ENCODE data around the gene ADAMTS2. TPM values are rescaled to one million over a fixed set of nuclear protein-coding genes. Genes with fewer than 3 reads are reported as not detected.

The ADAMTS2 gene
- total RNA-seq, 4 donors from 2014 or later = 6.0 to 20.9 (median 13.5) TPM

DNA sequence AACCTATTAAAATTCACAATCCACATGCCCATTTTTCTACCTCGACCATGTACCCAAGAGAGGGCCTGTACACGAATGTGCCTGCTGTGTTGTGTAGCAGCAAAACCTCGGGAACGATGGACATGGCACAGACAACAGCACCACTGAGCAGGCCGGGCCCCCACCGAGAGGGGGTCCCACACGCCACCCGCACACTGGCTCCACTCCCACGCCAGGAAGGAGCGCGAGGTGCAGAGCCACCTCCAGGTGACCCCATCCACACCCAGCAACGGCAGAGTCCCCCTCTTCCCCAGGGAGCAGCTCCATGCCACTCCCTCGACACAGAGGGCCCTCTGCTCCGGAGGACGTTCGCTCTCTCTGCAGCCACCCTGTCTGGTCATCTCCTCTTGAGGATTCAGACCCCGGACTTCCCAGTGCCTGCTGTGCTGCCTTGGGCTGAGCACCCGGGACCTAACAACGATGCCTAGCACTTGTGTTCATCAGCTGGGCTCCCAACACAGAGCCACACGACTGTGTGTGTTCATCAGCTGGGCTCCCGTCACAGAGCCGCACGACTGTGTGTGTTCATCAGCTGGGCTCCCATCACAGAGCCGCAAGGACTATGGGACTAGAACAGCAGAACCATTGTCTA, 25.3 kb upstream of the ADAMTS2 start:
- no peak overlapping the region for H3K27ac ChIP-seq
- no peaks in the 10 kb centered on the region for H3K9me3 ChIP-seq
- H3K4me1 ChIP-seq = no peaks in the 10 kb centered on the region
- in situ Hi-C loops (cut with MboI; ENCODE audit: low pct_ligation_motif_present in 1 of 4, low pct_unique_long_range_greater_than_20kb in 1 of 4, low sequenced_read_pairs in 3 of 4) = no loop called here
- no peak for DNase-seq
- H3K27me3 ChIP-seq = no peaks in the 10 kb centered on the region
- intact Hi-C loops (cut with DNase I; ENCODE audit: low total_unique reads) = no loop called here
- WGBS, 2 donors (ENCODE audit: low coverage in 1 of 2) = 74% methylated on average over 24 of the region's 24 CpGs; no CpG with 5 or more reads in 1 of the 2 donors
- no peak overlapping the region for H3K4me3 ChIP-seq
- TF ChIP-seq POLR2A (IDR thresholded peaks at IDR 0.05) (no peak), EP300 (IDR thresholded peaks at IDR 0.05; ENCODE audit: low read depth) (no peak), POLR2AphosphoS5 (IDR thresholded peaks at IDR 0.05) (no peak)
- TF ChIP-seq, protein P1, sequence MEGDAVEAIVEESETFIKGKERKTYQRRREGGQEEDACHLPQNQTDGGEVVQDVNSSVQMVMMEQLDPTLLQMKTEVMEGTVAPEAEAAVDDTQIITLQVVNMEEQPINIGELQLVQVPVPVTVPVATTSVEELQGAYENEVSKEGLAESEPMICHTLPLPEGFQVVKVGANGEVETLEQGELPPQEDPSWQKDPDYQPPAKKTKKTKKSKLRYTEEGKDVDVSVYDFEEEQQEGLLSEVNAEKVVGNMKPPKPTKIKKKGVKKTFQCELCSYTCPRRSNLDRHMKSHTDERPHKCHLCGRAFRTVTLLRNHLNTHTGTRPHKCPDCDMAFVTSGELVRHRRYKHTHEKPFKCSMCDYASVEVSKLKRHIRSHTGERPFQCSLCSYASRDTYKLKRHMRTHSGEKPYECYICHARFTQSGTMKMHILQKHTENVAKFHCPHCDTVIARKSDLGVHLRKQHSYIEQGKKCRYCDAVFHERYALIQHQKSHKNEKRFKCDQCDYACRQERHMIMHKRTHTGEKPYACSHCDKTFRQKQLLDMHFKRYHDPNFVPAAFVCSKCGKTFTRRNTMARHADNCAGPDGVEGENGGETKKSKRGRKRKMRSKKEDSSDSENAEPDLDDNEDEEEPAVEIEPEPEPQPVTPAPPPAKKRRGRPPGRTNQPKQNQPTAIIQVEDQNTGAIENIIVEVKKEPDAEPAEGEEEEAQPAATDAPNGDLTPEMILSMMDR (IDR thresholded peaks at IDR 0.05) = no peak
- H3K36me3 ChIP-seq = no peaks in the 10 kb centered on the region

GRCh38 chr5:179369530-179369884, 24.2 kb upstream of the ADAMTS2 start:
- no peaks in the 10 kb centered on the region for H3K4me1 ChIP-seq
- WGBS, 2 donors (ENCODE audit: low coverage in 1 of 2) = 50% methylated on average over 6 of the region's 6 CpGs; no CpG with 5 or more reads in 1 of the 2 donors
- no peak overlapping the region for H3K27ac ChIP-seq
- no peak overlapping the region for H3K4me3 ChIP-seq
- intact Hi-C loops (cut with DNase I; ENCODE audit: low total_unique reads) (no loop called here), in situ Hi-C loops (cut with MboI; ENCODE audit: low pct_ligation_motif_present in 1 of 4, low pct_unique_long_range_greater_than_20kb in 1 of 4, low sequenced_read_pairs in 3 of 4) (no loop called here)
- no peaks in the 10 kb centered on the region for H3K9me3 ChIP-seq
- H3K36me3 ChIP-seq = no peaks in the 10 kb centered on the region
- no peak for TF ChIP-seq EP300 (IDR thresholded peaks at IDR 0.05; ENCODE audit: low read depth)
- TF ChIP-seq, protein P1 (IDR thresholded peaks at IDR 0.05) = no peak
- no peak for TF ChIP-seq POLR2A (IDR thresholded peaks at IDR 0.05)
- H3K27me3 ChIP-seq = no peaks in the 10 kb centered on the region
- no peak for DNase-seq

GRCh38 chr5:179368806-179369529, 23.7 kb upstream of the ADAMTS2 start:
- TF ChIP-seq EP300 (IDR thresholded peaks at IDR 0.05; ENCODE audit: low read depth) (no peak), POLR2A (IDR thresholded peaks at IDR 0.05) (no peak), POLR2AphosphoS5 (IDR thresholded peaks at IDR 0.05) (no peak)
- TF ChIP-seq, protein P1 (IDR thresholded peaks at IDR 0.05) = no peak
- no peak for DNase-seq
- in situ Hi-C loops (cut with MboI; ENCODE audit: low pct_ligation_motif_present in 1 of 4, low pct_unique_long_range_greater_than_20kb in 1 of 4, low sequenced_read_pairs in 3 of 4) = no loop called here
- WGBS, 2 donors (ENCODE audit: low coverage in 1 of 2) = 73 to 84% methylated on average over 5 to 17 of the region's 17 CpGs
- Histone ChIP-seq H3K36me3 (no peaks in the 10 kb centered on the region), H3K4me1 (no peaks in the 10 kb centered on the region), H3K27me3 (no peaks in the 10 kb centered on the region), H3K4me3 (no peak overlapping the region), H3K9me3 (no peaks in the 10 kb centered on the region), H3K27ac (no peak overlapping the region)
- intact Hi-C loops (cut with DNase I; ENCODE audit: low total_unique reads) = no loop called here

DNA sequence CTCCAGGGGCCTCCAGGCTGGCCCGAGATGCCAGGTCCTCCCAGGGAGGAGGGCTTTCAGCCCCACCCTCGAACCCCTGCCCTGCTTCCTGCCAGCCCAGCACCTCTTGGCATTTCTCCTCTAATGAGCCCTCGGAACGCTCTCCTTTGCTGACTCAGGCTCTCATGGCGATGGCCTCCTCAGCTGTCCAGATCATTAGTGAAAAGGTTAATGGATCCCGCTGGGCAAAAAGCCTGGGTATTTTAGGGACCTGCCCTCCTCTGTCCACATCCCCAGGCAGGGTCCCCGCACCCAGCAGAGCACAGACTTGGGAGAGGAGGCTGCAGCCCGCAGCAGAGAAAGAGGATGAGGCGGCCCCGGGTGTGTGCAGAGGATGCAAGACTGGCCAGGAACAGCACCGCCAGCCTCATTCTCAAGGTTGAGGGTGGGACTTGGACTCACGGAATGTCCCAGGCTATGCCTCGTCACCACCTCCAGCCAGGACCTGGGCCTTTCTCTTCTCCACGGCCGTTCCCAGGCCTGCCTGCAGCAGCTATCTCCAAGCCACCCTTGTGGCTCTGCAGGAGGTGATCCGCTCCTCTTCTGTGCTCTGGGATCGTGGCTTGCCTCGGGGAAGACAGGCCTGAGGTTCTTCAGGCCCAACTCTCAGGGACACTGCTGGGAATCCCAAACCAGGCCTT, 23.0 kb upstream of the ADAMTS2 start:
- Histone ChIP-seq H3K27me3 (no peaks in the 10 kb centered on the region), H3K4me3 (no peak overlapping the region), H3K9me3 (no peaks in the 10 kb centered on the region), H3K4me1 (no peaks in the 10 kb centered on the region), H3K27ac (no peak overlapping the region), H3K36me3 (no peaks in the 10 kb centered on the region)
- WGBS, 2 donors (ENCODE audit: low coverage in 1 of 2) = 78% methylated on average over 18 of the region's 18 CpGs; no CpG with 5 or more reads in 1 of the 2 donors
- TF ChIP-seq POLR2AphosphoS5 (IDR thresholded peaks at IDR 0.05) (no peak), EP300 (IDR thresholded peaks at IDR 0.05; ENCODE audit: low read depth) (no peak), POLR2A (IDR thresholded peaks at IDR 0.05) (no peak)
- TF ChIP-seq, protein P1 (IDR thresholded peaks at IDR 0.05) = no peak
- intact Hi-C loops (cut with DNase I; ENCODE audit: low total_unique reads) = no loop called here
- DNase-seq = no peak
- in situ Hi-C loops (cut with MboI; ENCODE audit: low pct_ligation_motif_present in 1 of 4, low pct_unique_long_range_greater_than_20kb in 1 of 4, low sequenced_read_pairs in 3 of 4) = no loop called here

Measured in transverse colon (tissue), 4 donors.